ENCODE data around the gene SNED1.

SNED1 gene

DNA sequence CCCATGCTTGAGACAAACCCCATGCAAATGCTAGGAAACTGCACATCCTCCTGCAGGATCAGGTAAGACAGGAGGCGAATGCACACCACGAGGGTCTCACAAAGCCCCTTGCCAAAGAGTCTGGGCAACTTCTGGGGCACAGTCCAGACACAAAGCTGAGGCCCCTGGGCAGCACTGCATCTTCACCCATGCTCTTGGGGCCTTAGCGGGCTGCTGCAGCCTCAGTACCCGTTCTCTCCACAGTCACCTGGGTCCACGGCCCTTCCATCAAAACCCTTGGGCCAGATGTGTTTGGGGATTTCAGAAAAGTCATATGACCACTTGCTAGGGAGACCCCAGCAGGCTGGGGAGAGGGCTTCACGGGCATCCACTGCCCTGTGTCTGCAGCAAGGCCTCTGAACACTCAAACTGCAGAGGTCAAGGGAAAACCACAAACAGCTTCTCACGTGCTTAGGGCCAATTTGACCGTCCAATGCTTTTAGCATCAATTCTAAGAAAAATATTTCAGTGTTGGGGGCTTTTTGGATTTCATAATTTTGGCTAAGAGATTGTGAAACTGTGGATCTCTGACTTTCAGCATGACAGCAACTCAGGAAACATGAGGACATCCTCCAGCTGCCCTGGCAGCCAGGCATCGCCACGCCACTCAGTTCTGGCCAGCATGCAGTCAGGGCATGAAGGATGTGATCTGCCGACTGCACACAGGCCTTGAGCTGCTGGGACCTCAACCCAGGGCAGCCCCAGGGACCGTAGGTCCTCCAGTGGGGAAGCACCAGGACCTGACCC lies 130.9 kb downstream of the SNED1 start:
- Histone ChIP-seq H3K36me3 (peaks cover 5% of the 10 kb centered on the region; the same call in 1 of the 2 replicates), H3K27me3 (no peaks in the 10 kb centered on the region), H3K9me3 (no peaks in the 10 kb centered on the region), H3K4me3 (ENCODE audit: low read depth, low read length) (no peak overlapping the region), H3K4me1 (no peaks in the 10 kb centered on the region)
- TF ChIP-seq, protein P1, sequence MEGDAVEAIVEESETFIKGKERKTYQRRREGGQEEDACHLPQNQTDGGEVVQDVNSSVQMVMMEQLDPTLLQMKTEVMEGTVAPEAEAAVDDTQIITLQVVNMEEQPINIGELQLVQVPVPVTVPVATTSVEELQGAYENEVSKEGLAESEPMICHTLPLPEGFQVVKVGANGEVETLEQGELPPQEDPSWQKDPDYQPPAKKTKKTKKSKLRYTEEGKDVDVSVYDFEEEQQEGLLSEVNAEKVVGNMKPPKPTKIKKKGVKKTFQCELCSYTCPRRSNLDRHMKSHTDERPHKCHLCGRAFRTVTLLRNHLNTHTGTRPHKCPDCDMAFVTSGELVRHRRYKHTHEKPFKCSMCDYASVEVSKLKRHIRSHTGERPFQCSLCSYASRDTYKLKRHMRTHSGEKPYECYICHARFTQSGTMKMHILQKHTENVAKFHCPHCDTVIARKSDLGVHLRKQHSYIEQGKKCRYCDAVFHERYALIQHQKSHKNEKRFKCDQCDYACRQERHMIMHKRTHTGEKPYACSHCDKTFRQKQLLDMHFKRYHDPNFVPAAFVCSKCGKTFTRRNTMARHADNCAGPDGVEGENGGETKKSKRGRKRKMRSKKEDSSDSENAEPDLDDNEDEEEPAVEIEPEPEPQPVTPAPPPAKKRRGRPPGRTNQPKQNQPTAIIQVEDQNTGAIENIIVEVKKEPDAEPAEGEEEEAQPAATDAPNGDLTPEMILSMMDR (IDR thresholded peaks at IDR 0.05; ENCODE audit: low read depth, low read length), result no peak
- DNase-seq, result no peak

DNA sequence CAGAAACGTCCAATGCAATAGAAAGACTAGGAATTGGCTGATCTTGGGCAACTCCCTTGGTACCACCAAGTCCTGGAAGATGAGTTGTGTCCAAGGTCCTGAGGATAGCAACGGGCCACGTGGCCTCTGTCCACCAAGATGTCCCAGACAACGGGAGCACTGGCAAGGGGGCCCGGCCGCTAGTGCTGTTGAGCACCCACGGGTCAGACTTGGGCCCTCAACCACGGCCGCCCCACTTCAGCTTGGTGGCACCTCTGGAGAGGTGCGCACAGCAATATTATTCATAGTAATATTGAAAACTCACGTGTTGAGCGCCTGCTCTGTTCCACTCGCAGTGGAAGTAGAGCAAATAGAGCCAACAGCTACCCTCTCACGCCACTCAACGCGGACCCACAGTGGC lies 131.9 kb downstream of the SNED1 start:
- H3K9me3 ChIP-seq, result no peaks in the 10 kb centered on the region
- H3K4me1 ChIP-seq, result no peaks in the 10 kb centered on the region
- peaks cover 5% of the 10 kb centered on the region; the same call in 1 of the 2 replicates for H3K36me3 ChIP-seq
- no peak for DNase-seq
- no peak overlapping the region for H3K4me3 ChIP-seq (ENCODE audit: low read depth, low read length)
- TF ChIP-seq, protein P1 (IDR thresholded peaks at IDR 0.05; ENCODE audit: low read depth, low read length), result no peak
- no peaks in the 10 kb centered on the region for H3K27me3 ChIP-seq

DNA sequence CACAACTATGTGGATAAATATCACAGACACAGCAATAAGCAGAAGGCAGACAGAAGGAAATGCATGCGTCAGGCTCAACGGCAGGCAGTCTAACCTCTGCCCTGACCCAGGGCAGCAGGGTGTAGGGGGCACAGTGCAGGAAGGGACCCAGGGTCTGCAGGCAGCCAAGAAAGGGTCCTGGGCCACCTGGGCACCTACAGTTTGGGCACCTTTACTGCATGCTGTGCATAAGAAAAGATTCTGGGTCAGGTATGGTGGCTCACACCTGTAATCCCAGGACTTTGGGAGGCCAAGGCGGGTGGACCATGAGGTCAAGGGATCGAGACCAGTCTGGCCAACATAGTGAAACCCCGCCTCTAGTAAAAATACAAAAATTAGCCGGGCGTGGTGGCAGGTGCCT lies 133.1 kb downstream of the SNED1 start:
- Histone ChIP-seq H3K4me1 (no peaks in the 10 kb centered on the region), H3K36me3 (peaks cover 2% of the 10 kb centered on the region), H3K4me3 (ENCODE audit: low read depth, low read length) (no peak overlapping the region), H3K27me3 (no peaks in the 10 kb centered on the region), H3K9me3 (no peaks in the 10 kb centered on the region)
- TF ChIP-seq, protein P1 (IDR thresholded peaks at IDR 0.05; ENCODE audit: low read depth, low read length), result no peak
- no peak for DNase-seq

DNA sequence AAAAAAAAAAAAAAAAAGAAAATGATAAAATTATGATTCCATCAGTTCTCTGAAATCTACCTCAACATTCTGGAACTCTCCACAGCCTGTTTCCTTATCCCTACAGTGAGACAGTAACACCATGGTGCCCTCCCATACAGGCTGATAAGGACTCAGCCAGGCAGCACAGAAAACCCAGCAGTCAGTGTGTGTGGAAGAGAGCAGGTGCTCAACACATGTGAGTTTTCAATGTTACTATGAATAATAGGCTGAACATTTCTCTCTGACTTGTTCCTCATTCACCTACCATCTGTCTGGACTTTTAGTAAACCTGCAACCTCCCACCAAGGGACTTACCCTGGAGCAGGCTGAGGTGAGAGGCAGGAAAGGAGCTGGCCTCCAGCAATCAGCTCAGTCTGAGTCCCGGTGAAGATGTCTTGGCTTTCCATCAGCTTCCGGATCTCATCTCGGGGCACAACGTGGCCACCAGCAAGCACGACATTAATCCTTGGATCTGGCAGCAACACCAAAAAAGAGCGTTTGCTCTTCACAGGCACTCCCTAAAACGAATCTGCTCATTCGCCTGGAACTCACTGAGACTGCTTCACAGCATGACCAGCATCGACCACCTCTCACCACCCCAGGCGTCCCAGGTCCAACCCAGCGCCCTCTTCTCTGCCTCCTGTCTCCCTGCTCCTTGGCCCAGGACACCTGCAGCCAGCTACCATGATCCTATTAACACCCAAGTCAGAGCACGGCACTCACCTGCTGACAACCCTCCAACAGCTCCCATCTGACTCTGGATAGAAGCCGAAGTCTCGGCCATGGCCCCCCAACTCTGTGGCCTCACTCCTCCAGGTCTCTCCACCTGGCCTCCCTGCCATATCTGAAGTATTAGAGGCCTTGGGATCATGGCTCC lies 134.4 kb downstream of the SNED1 start:
- Histone ChIP-seq H3K36me3 (peaks cover 6% of the 10 kb centered on the region), H3K27me3 (no peaks in the 10 kb centered on the region), H3K4me1 (no peaks in the 10 kb centered on the region), H3K9me3 (no peaks in the 10 kb centered on the region), H3K4me3 (ENCODE audit: low read depth, low read length) (no peak overlapping the region)
- TF ChIP-seq, protein P1 (IDR thresholded peaks at IDR 0.05; ENCODE audit: low read depth, low read length), result no peak
- DNase-seq, result no peak

DNA sequence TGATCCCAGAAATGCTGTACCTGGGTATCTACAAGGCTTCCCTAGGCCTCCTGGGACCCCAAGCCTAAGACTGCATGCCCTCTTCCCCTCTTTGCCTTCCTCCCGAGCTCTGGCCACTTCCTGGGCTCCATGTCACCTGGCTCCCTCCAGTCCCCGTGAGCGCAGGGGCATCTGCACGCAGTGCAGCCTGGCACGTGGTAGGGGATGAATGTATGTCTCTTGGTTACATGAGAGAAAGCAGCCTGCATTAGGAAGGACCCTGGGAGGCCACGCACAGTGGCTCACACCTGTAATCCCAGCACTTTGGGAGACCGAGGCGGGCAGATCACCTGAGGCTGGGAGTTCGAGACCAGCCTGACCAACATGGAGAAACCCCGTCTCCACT lies 135.0 kb downstream of the SNED1 start:
- H3K27me3 ChIP-seq, result no peaks in the 10 kb centered on the region
- H3K9me3 ChIP-seq, result no peaks in the 10 kb centered on the region
- H3K4me1 ChIP-seq, result no peaks in the 10 kb centered on the region
- H3K4me3 ChIP-seq (ENCODE audit: low read depth, low read length), result no peak overlapping the region
- TF ChIP-seq, protein P1 (IDR thresholded peaks at IDR 0.05; ENCODE audit: low read depth, low read length), result no peak
- DNase-seq, result no peak
- peaks cover 10% of the 10 kb centered on the region for H3K36me3 ChIP-seq
